ENCODE data around the gene FXYD7. TPM values are rescaled to one million over a fixed set of nuclear protein-coding genes. Genes with fewer than 3 reads are reported as not detected.
"Not testable (repeated sequence)": the region's sequence is repeated elsewhere in the genome, so short reads cannot be mapped to it uniquely, and the experiment has no call there.

Gene FXYD7
- total RNA-seq, 1 donor from 2014 or later, result 0.39 TPM

- Mint-ChIP-seq H3K27ac (no peak overlapping the region), H3K9me3 (no peaks in the 10 kb centered on the region), H3K4me1 (ENCODE audit: low read depth) (peaks cover 16% of the 10 kb centered on the region), H3K4me3 (no peak overlapping the region), H3K36me3 (ENCODE audit: low read depth) (no peaks in the 10 kb centered on the region), H3K27me3 (ENCODE audit: insufficient read depth) (peaks cover 8% of the 10 kb centered on the region)
- intact Hi-C loops (cut with micrococcal nuclease), result no loop called here
- no peak for DNase-seq (ENCODE audit: low spot score)
Measured at GRCh38 chr19:35149463-35149862, 6.4 kb downstream of the FXYD7 start.

- Mint-ChIP-seq H3K4me3 (no peak overlapping the region), H3K4me1 (ENCODE audit: low read depth) (peaks cover 22% of the 10 kb centered on the region), H3K27ac (no peak overlapping the region), H3K9me3 (no peaks in the 10 kb centered on the region), H3K27me3 (ENCODE audit: insufficient read depth) (peaks cover 7% of the 10 kb centered on the region), H3K36me3 (ENCODE audit: low read depth) (peaks cover 4% of the 10 kb centered on the region)
- DNase-seq (ENCODE audit: low spot score), result no peak
- intact Hi-C loops (cut with micrococcal nuclease), result loop anchor here (10.0 kb wide), 1 partner anchor 594 kb away; the partner anchor contains the start of genes IGFLR1, LIN37, PSENEN and U2AF1L4
Measured at GRCh38 chr19:35150445-35150844, 7.4 kb downstream of the FXYD7 start.

GRCh38 chr19:35151273-35152065, 8.4 kb downstream of the FXYD7 start:
- Mint-ChIP-seq H3K27ac (no peak overlapping the region), H3K4me1 (ENCODE audit: low read depth) (peaks cover 28% of the 10 kb centered on the region), H3K36me3 (ENCODE audit: low read depth) (peaks cover 13% of the 10 kb centered on the region), H3K27me3 (ENCODE audit: insufficient read depth) (peaks cover 7% of the 10 kb centered on the region), H3K4me3 (no peak overlapping the region), H3K9me3 (no peaks in the 10 kb centered on the region)
- intact Hi-C loops (cut with micrococcal nuclease), result loop anchor here (10.0 kb wide), 1 partner anchor 593 kb away; the partner anchor contains the start of genes IGFLR1, LIN37, PSENEN and U2AF1L4
- no peak for DNase-seq (ENCODE audit: low spot score)

- Mint-ChIP-seq H3K4me3 (peak overlapping the region; percentile 100), H3K36me3 (ENCODE audit: low read depth) (peaks cover 22% of the 10 kb centered on the region), H3K4me1 (ENCODE audit: low read depth) (peaks cover 40% of the 10 kb centered on the region)
- intact Hi-C loops (cut with micrococcal nuclease), result loop anchor here (1.0 to 10.0 kb wide), 2 partner anchors 12 to 592 kb away; partner anchors contain the start of genes IGFLR1, LIN37, PSENEN and U2AF1L4
- not testable (repeated sequence) for H3K9me3 Mint-ChIP-seq; H3K27me3 Mint-ChIP-seq (ENCODE audit: insufficient read depth); DNase-seq (ENCODE audit: low spot score); H3K27ac Mint-ChIP-seq
Measured at GRCh38 chr19:35153129-35153522, 10.1 kb downstream of the FXYD7 start.

- Mint-ChIP-seq H3K36me3 (ENCODE audit: low read depth) (peaks cover 29% of the 10 kb centered on the region), H3K4me3 (peak overlapping the region; percentile 100), H3K4me1 (ENCODE audit: low read depth) (peaks cover 47% of the 10 kb centered on the region), H3K27ac (peak overlapping the region; percentile 100), H3K9me3 (no peaks in the 10 kb centered on the region), H3K27me3 (ENCODE audit: insufficient read depth) (peaks cover 7% of the 10 kb centered on the region)
- DNase-seq (ENCODE audit: low spot score), result peak; percentile 65
- intact Hi-C loops (cut with micrococcal nuclease), result loop anchor here (1.0 to 10.0 kb wide), 3 partner anchors 13 to 591 kb away; partner anchors contain the start of genes IGFLR1, LIN37, PSENEN and U2AF1L4
Measured at GRCh38 chr19:35153701-35154524, 10.9 kb downstream of the FXYD7 start.

GRCh38 chr19:35154525-35155406, 11.7 kb downstream of the FXYD7 start, which contains the start of gene FXYD5:
TSS of gene FXYD5 (plus strand) at chr19:35154735. CDS start at chr19:35155551, 816 bp downstream.
- intact Hi-C loops (cut with micrococcal nuclease), result loop anchor here (1.0 to 10.0 kb wide), 5 partner anchors 16 to 590 kb away; partner anchors contain the start of genes IGFLR1, LIN37, PSENEN and U2AF1L4
- peaks cover 54% of the 10 kb centered on the region for H3K4me1 Mint-ChIP-seq (ENCODE audit: low read depth)
- no peaks in the 10 kb centered on the region for H3K9me3 Mint-ChIP-seq
- peak within 1 kb of the TSS; percentile 100 for H3K27ac Mint-ChIP-seq
- peaks cover 37% of the 10 kb centered on the region for H3K36me3 Mint-ChIP-seq (ENCODE audit: low read depth)
- peaks cover 7% of the 10 kb centered on the region for H3K27me3 Mint-ChIP-seq (ENCODE audit: insufficient read depth)
- H3K4me3 Mint-ChIP-seq, result peak within 1 kb of the TSS; percentile 100
- DNase-seq (ENCODE audit: low spot score), result peak; percentile 60

- DNase-seq (ENCODE audit: low spot score), result no peak
- Mint-ChIP-seq H3K27me3 (ENCODE audit: insufficient read depth) (peaks cover 7% of the 10 kb centered on the region), H3K4me1 (ENCODE audit: low read depth) (peaks cover 54% of the 10 kb centered on the region), H3K9me3 (no peaks in the 10 kb centered on the region), H3K4me3 (peak overlapping the region; percentile 100), H3K36me3 (ENCODE audit: low read depth) (peaks cover 44% of the 10 kb centered on the region), H3K27ac (peak overlapping the region; percentile 100)
- intact Hi-C loops (cut with micrococcal nuclease), result loop anchor here (1.0 to 10.0 kb wide), 5 partner anchors 15 to 589 kb away; partner anchors contain the start of genes IGFLR1, LIN37, PSENEN and U2AF1L4
Measured at GRCh38 chr19:35155441-35155840, 12.4 kb downstream of the FXYD7 start.

GRCh38 chr19:35155981-35156672, 13.1 kb downstream of the FXYD7 start:
- Mint-ChIP-seq H3K9me3 (peaks cover 2% of the 10 kb centered on the region), H3K27ac (peak overlapping the region; percentile 100), H3K4me1 (ENCODE audit: low read depth) (peaks cover 55% of the 10 kb centered on the region), H3K27me3 (ENCODE audit: insufficient read depth) (peaks cover 7% of the 10 kb centered on the region), H3K36me3 (ENCODE audit: low read depth) (peaks cover 51% of the 10 kb centered on the region), H3K4me3 (peak overlapping the region; percentile 100)
- DNase-seq (ENCODE audit: low spot score), result no peak
- intact Hi-C loops (cut with micrococcal nuclease), result loop anchor here (1.0 to 10.0 kb wide), 5 partner anchors 15 to 589 kb away; partner anchors contain the start of genes IGFLR1, LIN37, PSENEN and U2AF1L4

- intact Hi-C loops (cut with micrococcal nuclease), result loop anchor here (10.0 kb wide), 1 partner anchor 588 kb away; the partner anchor contains the start of genes IGFLR1, LIN37, PSENEN and U2AF1L4
- H3K36me3 Mint-ChIP-seq (ENCODE audit: low read depth), result peaks cover 56% of the 10 kb centered on the region
- peaks cover 60% of the 10 kb centered on the region for H3K4me1 Mint-ChIP-seq (ENCODE audit: low read depth)
- peak overlapping the region; percentile 100 for H3K27ac Mint-ChIP-seq
- no peak for DNase-seq (ENCODE audit: low spot score)
- peaks cover 7% of the 10 kb centered on the region for H3K27me3 Mint-ChIP-seq (ENCODE audit: insufficient read depth)
- H3K4me3 Mint-ChIP-seq, result peak overlapping the region; percentile 100
- H3K9me3 Mint-ChIP-seq, result peaks cover 7% of the 10 kb centered on the region
Measured at GRCh38 chr19:35156673-35157014, 13.6 kb downstream of the FXYD7 start.

- H3K9me3 Mint-ChIP-seq, result peaks cover 15% of the 10 kb centered on the region
- no peak overlapping the region for H3K27ac Mint-ChIP-seq
- no peak for DNase-seq (ENCODE audit: low spot score)
- peak overlapping the region; percentile 60 for H3K4me3 Mint-ChIP-seq
- H3K27me3 Mint-ChIP-seq (ENCODE audit: insufficient read depth), result peaks cover 3% of the 10 kb centered on the region
- peaks cover 67% of the 10 kb centered on the region for H3K4me1 Mint-ChIP-seq (ENCODE audit: low read depth)
- H3K36me3 Mint-ChIP-seq (ENCODE audit: low read depth), result peaks cover 64% of the 10 kb centered on the region
- intact Hi-C loops (cut with micrococcal nuclease), result loop anchor here (10.0 kb wide), 1 partner anchor 587 kb away; the partner anchor contains the start of genes IGFLR1, LIN37, PSENEN and U2AF1L4
Measured at GRCh38 chr19:35157431-35157830, 14.4 kb downstream of the FXYD7 start.

GRCh38 chr19:35159606-35160005, 16.6 kb downstream of the FXYD7 start:
- Mint-ChIP-seq H3K27me3 (ENCODE audit: insufficient read depth) (peaks cover 2% of the 10 kb centered on the region), H3K27ac (no peak overlapping the region), H3K9me3 (peaks cover 31% of the 10 kb centered on the region), H3K4me3 (no peak overlapping the region), H3K4me1 (ENCODE audit: low read depth) (peaks cover 58% of the 10 kb centered on the region), H3K36me3 (ENCODE audit: low read depth) (peaks cover 84% of the 10 kb centered on the region)
- intact Hi-C loops (cut with micrococcal nuclease), result loop anchor here (10.0 kb wide), 1 partner anchor 585 kb away; the partner anchor contains the start of genes IGFLR1, LIN37, PSENEN and U2AF1L4
- no peak for DNase-seq (ENCODE audit: low spot score)

Measured in activated T-helper 1 cell treated with anti-CD3 and anti-CD28 coated beads, Interleukin-12 subunit alpha, Interleukin-12 subunit beta, Interleukin-2, Interleukin-4 antibody, amounts not matched to agents 30 ng/mL and 10 ng/mL and 1 ng/mL, durations not matched to agents 14 hours and 24 hours and 36 hours (primary cell).